Measurements from ENCODE around the gene MSI2. TPM values are rescaled to one million over a fixed set of nuclear protein-coding genes. Genes with fewer than 3 reads are reported as not detected.
A peak's percentile ranks its signal among the peaks of the same experiment; 100 is the strongest.
"Not testable (repeated sequence)": the region's sequence is repeated elsewhere in the genome, so short reads cannot be mapped to it uniquely, and the experiment has no call there.

MSI2 gene
- total RNA-seq, 2 donors from 2014 or later: 54.1 to 74.8 TPM

DNA sequence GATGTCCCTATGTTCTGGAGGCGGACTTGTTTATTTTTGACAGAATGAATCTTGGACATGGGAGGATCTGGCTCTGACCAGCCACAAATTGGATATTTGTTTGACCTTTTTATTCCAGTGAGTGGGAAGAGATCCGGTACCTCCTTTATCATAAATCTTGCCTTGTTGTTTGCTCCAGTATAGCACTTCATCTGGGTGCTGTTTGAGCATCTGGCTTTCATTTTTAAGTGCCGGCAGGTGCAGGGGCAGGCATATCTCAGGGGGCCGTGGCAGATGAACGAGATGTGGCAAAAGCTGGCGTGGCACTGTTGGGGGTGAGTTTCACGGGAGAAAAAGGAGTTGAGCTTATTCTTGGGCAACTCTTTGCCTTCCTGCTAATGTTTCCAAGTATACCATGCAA, 37.8 kb downstream of the MSI2 start:
- H3K9me3 Mint-ChIP-seq: peaks cover 0 to 3% of the 10 kb centered on the region in 2 donors
- DNase-seq (ENCODE audit: low spot score in 2 of 2) (no peak), ATAC-seq (no peak)
- peak overlapping the region in 1 of 2 donors; percentile 17 for H3K27ac Mint-ChIP-seq
- peaks cover 12 to 37% of the 10 kb centered on the region in 2 donors for H3K36me3 Mint-ChIP-seq

DNA sequence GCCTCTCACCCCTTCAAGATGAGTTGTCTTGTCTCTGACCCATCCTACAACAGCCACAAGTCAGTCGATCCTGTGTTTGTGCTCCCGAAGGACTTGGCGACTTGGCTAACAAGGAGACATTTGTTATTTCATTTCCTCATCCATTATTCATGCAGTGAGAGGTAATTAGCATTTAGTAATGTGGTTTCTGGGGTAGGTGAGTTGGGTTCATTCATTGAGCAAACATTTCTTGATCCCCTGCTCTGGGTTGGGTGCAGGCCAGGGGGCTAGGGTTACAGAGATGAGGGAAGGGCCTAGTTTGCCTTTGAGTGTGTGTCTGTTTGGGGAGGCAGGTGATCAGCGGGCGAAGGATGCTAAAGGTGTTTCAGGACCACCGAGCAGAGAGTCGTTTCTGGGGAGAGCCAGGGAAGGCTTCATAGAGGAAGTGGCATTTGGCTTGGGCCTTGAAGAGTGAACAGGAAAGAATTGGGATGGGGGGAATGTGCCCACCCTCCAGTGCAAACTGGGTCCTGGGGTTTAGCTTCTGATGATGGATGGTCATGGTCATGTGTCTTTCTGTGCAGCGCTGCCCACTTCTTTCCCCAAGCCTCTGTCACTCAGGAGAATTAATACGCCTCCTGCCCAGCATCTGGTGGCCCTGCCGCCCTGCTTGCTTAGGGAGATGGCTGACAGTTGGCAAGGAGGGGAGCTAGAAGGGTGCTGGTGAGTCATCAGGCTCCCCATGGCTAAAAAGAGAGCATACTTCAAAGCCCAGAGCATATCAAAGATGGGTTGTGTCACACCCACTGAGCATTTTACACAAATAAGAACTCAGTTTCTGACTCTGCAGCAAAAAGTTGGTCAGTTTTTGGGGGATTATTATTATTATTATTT, 38.5 kb downstream of the MSI2 start:
- Mint-ChIP-seq H3K36me3 (peaks cover 13 to 42% of the 10 kb centered on the region in 2 donors), H3K27ac (peak overlapping the region; percentile 17 to 52), H3K9me3 (peaks cover 0 to 7% of the 10 kb centered on the region in 2 donors)

DNA sequence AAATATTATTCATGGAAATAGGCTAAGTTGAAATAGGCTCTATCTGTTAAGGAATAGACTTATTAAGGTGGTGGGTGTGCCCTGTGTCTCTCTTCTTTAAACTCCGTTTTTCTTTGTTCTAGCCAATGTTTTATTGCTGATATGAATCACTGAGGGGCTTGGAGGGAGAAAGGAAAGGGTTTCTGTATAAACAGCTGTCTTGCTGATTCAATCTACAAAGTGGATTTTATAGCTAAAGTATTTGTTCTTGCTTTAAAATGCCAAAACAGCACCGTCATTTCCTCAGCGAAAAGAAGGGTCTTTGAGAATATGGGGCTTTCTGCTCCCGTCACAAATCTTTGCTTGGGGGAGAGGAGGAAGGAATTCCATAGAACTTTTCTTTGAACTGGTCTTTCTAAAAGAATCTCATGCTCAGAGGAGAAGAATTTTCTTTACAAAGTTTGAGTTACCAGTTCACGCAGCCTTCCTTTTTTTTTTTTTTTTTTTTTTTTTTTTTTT, 39.3 kb downstream of the MSI2 start:
- peak overlapping the region in 1 of 2 donors; percentile 8 for H3K27ac Mint-ChIP-seq
- ATAC-seq (peak; percentile 29 to 75), DNase-seq (ENCODE audit: low spot score in 2 of 2) (no peak)
- H3K36me3 Mint-ChIP-seq: peaks cover 16 to 50% of the 10 kb centered on the region in 2 donors
- H3K9me3 Mint-ChIP-seq: peaks cover 0 to 14% of the 10 kb centered on the region in 2 donors

More for the DNA sequence above, 38.5 kb downstream of the MSI2 start:
- ATAC-seq: peak; percentile 98 to 99
- peak in 1 of 2 donors; percentile 31 for DNase-seq (ENCODE audit: low spot score in 2 of 2)

GRCh38 chr17:57296231-57296630, 39.9 kb downstream of the MSI2 start:
- DNase-seq (ENCODE audit: low spot score in 2 of 2) (no peak), ATAC-seq (no peak)
- no peak overlapping the region for H3K27ac Mint-ChIP-seq
- H3K9me3 Mint-ChIP-seq: peaks cover 0 to 16% of the 10 kb centered on the region in 2 donors
- H3K36me3 Mint-ChIP-seq: peaks cover 16 to 56% of the 10 kb centered on the region in 2 donors

- ATAC-seq (no peak), DNase-seq (ENCODE audit: low spot score in 2 of 2) (no peak)
- Mint-ChIP-seq H3K9me3 (peaks cover 0 to 16% of the 10 kb centered on the region in 2 donors), H3K27ac (no peak overlapping the region), H3K36me3 (peaks cover 16 to 63% of the 10 kb centered on the region in 2 donors)
Measured at GRCh38 chr17:57299176-57299575, 42.9 kb downstream of the MSI2 start.

- peaks cover 0 to 16% of the 10 kb centered on the region in 2 donors for H3K9me3 Mint-ChIP-seq
- peak in 1 of 2 donors; percentile 63 for ATAC-seq
Measured at GRCh38 chr17:57300592-57300991, 44.3 kb downstream of the MSI2 start.

DNA sequence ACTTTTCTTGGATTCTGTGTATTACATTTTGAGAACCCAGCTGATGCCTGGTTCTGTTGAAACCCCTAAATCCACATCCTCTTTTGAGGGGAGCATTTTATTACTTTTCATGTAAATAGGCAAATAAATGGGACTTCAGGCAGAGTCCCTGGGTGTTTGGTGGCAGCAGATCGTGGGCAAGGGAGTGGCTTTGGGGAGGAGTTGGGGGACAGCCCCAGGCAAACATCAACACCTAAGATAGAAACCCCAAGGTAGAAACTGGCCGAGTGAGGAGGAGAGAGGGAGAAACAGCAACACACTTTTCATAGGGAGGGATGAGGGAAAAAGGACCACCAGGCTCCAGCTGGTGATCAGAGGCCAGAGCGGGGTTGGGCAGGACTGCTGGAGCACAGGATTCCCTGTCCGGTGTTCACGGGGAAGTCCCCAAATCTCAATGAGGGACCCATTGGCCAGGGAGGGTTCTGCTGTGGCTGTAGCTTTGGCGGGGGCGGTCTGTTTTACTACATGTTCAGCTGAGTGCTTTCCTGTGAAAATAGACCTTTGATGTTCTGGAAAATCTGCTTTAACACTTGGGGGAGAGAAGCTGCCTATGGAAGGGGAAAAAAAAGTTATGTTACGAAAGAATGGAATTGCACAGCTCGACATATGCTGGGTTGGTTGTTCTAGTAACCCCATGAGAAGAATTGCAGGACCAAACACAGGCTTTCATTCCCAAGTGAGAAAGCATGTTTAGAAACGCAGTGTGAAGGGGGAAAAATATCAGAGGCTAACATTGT, 46.6 kb downstream of the MSI2 start:
- ATAC-seq (peak in 1 of 2 donors; percentile 68), DNase-seq (ENCODE audit: low spot score in 2 of 2) (no peak)
- Mint-ChIP-seq H3K27ac (peak overlapping the region; percentile 31 to 46), H3K9me3 (peaks cover 0 to 16% of the 10 kb centered on the region in 2 donors), H3K36me3 (peaks cover 10 to 45% of the 10 kb centered on the region in 2 donors)

More at GRCh38 chr17:57300592-57300991, 44.3 kb downstream of the MSI2 start:
- not testable (repeated sequence) for H3K27ac Mint-ChIP-seq; DNase-seq (ENCODE audit: low spot score in 2 of 2)
- H3K36me3 Mint-ChIP-seq: peaks cover 16 to 53% of the 10 kb centered on the region in 2 donors

- DNase-seq (ENCODE audit: low spot score in 2 of 2): no peak
- H3K9me3 Mint-ChIP-seq: peaks cover 0 to 5% of the 10 kb centered on the region in 2 donors
- H3K36me3 Mint-ChIP-seq: peaks cover 0 to 24% of the 10 kb centered on the region in 2 donors
- no peak overlapping the region for H3K27ac Mint-ChIP-seq
- ATAC-seq: no peak
Measured at GRCh38 chr17:57305144-57305728, 48.9 kb downstream of the MSI2 start.

- peaks cover 0 to 17% of the 10 kb centered on the region in 2 donors for H3K36me3 Mint-ChIP-seq
- DNase-seq (ENCODE audit: low spot score in 2 of 2) (no peak), ATAC-seq (no peak)
- no peaks in the 10 kb centered on the region for H3K9me3 Mint-ChIP-seq
- H3K27ac Mint-ChIP-seq: no peak overlapping the region
Measured at GRCh38 chr17:57305908-57306504, 49.7 kb downstream of the MSI2 start.

DNA sequence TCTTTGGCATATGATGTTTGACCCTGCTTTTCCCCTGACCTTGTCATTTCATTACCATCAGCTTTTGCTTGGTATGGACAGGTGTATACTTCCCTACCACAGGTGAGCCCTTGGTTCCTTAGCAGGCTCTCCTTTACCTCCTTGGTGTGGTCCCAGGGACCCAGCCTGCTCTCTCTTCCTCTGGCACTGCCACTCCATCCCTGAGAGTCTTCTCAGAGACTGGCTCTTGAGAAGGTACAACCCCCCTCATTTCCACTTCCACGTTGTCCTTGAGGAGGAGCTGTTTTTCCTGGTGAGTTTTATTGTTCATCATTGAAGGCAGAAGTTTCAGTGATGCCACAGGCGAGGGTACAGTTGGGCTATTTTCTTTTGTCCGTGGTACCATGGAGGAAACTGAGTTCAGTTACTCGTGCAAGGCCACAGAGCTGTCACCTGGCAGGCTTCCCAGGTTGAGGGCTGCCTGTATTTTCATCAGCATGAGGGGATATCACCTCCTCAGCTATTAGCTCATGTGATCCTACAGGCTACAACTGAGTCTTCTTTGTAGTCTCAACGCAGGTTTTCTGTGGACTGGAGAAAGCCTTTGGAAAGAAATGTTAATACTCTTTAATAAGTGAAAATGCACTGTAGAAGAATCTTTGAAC, 52.3 kb downstream of the MSI2 start:
- peaks cover 0 to 5% of the 10 kb centered on the region in 2 donors for H3K36me3 Mint-ChIP-seq
- H3K27ac Mint-ChIP-seq: no peak overlapping the region
- no peak for DNase-seq (ENCODE audit: low spot score in 2 of 2)
- no peak for ATAC-seq
- H3K9me3 Mint-ChIP-seq: no peaks in the 10 kb centered on the region

GRCh38 chr17:57309479-57309878, 53.2 kb downstream of the MSI2 start:
- Mint-ChIP-seq H3K27ac (peak overlapping the region; percentile 4 to 72), H3K9me3 (no peaks in the 10 kb centered on the region), H3K36me3 (peaks cover 0 to 5% of the 10 kb centered on the region in 2 donors)
- DNase-seq (ENCODE audit: low spot score in 2 of 2) (no peak), ATAC-seq (no peak)

- peaks cover 0 to 5% of the 10 kb centered on the region in 2 donors for H3K36me3 Mint-ChIP-seq
Measured at GRCh38 chr17:57311281-57312216, 55.2 kb downstream of the MSI2 start.

DNA sequence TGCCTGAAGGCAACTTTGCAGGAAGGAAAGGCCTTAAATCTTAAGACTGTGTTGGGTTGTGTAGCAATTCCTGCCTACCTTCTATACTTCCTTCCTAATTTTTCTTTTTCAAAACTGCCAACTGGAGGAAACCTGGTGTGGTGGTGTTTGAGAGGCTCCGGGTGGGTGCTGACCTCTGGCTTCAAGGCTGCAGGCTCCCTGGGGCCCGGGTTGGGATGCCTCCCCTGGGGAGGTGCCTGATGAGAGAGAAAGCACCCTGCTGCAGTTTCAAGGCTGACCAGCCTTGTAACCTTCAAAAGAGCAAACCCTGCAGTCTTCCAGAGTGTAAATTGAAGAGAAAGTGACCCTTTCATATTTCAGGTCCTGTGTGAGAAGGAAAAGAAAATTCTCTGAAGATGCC, 55.9 kb downstream of the MSI2 start:
- Mint-ChIP-seq H3K27ac (no peak overlapping the region), H3K9me3 (no peaks in the 10 kb centered on the region), H3K36me3 (peaks cover 0 to 5% of the 10 kb centered on the region in 2 donors)

More at GRCh38 chr17:57311281-57312216, 55.2 kb downstream of the MSI2 start:
- no peaks in the 10 kb centered on the region for H3K9me3 Mint-ChIP-seq
- ATAC-seq (no peak), DNase-seq (ENCODE audit: low spot score in 2 of 2) (no peak)
- H3K27ac Mint-ChIP-seq: no peak overlapping the region

GRCh38 chr17:57313097-57313835, 56.9 kb downstream of the MSI2 start:
- Mint-ChIP-seq H3K9me3 (no peaks in the 10 kb centered on the region), H3K36me3 (no peaks in the 10 kb centered on the region), H3K27ac (peak overlapping the region in 1 of 2 donors; percentile 42)
- ATAC-seq (no peak), DNase-seq (ENCODE audit: low spot score in 2 of 2) (no peak)

More for the DNA sequence above, 55.9 kb downstream of the MSI2 start:
- no peak for ATAC-seq
- DNase-seq (ENCODE audit: low spot score in 2 of 2): no peak
